ENCODE measurements around the gene CD46.
A peak's percentile ranks its signal among the peaks of the same experiment; 100 is the strongest.
"Not testable (repeated sequence)": the region's sequence is repeated elsewhere in the genome, so short reads cannot be mapped to it uniquely, and the experiment has no call there.

Gene CD46

DNA sequence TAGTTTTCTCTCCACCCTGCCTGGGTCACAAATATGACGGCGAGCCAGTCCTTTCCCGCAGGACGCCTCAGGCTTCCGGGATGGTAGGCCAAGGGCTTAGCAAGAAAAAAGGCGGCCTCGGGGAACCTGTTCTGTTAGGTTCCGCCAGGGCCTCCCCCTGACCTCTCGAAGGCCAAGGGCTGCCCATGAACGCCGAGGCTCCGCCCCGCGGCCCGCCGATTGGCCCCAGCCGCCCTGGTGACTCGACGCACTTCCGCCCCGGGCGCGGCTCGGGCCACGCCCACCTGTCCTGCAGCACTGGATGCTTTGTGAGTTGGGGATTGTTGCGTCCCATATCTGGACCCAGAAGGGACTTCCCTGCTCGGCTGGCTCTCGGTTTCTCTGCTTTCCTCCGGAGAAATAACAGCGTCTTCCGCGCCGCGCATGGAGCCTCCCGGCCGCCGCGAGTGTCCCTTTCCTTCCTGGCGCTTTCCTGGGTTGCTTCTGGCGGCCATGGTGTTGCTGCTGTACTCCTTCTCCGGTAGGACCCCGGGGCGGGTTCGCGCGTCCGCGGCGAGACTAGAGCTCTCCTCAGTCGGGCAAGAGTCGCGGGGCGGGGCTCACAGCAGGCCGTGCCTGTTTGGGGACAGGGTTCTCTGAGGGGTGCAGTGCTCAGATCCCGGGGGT is at the start of gene CD46:
TSS of gene CD46 (plus strand) at position 265 of the 666 bp plus-strand sequence. CDS start at position 424, 159 bp downstream.
- Histone ChIP-seq H3K4me3 (ENCODE audit: low read depth, low read length) (peak within 1 kb of the TSS; percentile 95), H3K27me3 (replicated peaks) (no peaks in the 10 kb centered on the region), H3K36me3 (replicated peaks) (no peaks in the 10 kb centered on the region), H3K27ac (peak within 1 kb of the TSS; percentile 63)
- in situ Hi-C loops (cut with HindIII; ENCODE audit: low pct_ligation_motif_present, low sequenced_read_pairs) = no loop called here
- DNase-seq = peak; percentile 87
- TF ChIP-seq, protein P1, sequence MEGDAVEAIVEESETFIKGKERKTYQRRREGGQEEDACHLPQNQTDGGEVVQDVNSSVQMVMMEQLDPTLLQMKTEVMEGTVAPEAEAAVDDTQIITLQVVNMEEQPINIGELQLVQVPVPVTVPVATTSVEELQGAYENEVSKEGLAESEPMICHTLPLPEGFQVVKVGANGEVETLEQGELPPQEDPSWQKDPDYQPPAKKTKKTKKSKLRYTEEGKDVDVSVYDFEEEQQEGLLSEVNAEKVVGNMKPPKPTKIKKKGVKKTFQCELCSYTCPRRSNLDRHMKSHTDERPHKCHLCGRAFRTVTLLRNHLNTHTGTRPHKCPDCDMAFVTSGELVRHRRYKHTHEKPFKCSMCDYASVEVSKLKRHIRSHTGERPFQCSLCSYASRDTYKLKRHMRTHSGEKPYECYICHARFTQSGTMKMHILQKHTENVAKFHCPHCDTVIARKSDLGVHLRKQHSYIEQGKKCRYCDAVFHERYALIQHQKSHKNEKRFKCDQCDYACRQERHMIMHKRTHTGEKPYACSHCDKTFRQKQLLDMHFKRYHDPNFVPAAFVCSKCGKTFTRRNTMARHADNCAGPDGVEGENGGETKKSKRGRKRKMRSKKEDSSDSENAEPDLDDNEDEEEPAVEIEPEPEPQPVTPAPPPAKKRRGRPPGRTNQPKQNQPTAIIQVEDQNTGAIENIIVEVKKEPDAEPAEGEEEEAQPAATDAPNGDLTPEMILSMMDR (IDR thresholded peaks at IDR 0.05; ENCODE audit: low read depth, low read length, missing control alignments) = no peak

DNA sequence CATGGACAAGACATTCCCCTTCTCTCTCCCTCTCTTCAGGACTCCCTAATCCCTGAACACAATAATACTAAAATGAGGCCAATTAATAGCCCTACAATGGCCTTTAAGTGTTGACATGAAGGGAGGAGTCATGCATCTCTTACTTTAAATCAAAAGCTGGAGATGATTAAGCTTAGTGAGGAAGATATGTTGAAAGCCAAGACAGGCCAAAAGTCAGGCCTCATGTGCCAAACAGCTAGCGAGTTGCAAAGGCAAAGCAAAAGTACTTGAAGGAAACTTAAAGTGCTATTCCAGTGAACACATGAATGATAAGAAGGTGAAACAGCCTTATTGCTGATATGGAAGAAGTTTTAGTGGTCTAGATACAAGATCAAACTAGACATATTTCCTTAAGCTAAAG is 49.5 kb upstream of the CD46 start:
- no peak for DNase-seq
- in situ Hi-C loops (cut with HindIII; ENCODE audit: low pct_ligation_motif_present, low sequenced_read_pairs) = no loop called here
- H3K27ac ChIP-seq = no peak overlapping the region
- TF ChIP-seq, protein P1 (IDR thresholded peaks at IDR 0.05; ENCODE audit: low read depth, low read length, missing control alignments) = no peak
- H3K27me3 ChIP-seq (replicated peaks) = no peaks in the 10 kb centered on the region
- no peaks in the 10 kb centered on the region for H3K36me3 ChIP-seq (replicated peaks)
- H3K4me3 ChIP-seq (ENCODE audit: low read depth, low read length) = no peak overlapping the region

DNA sequence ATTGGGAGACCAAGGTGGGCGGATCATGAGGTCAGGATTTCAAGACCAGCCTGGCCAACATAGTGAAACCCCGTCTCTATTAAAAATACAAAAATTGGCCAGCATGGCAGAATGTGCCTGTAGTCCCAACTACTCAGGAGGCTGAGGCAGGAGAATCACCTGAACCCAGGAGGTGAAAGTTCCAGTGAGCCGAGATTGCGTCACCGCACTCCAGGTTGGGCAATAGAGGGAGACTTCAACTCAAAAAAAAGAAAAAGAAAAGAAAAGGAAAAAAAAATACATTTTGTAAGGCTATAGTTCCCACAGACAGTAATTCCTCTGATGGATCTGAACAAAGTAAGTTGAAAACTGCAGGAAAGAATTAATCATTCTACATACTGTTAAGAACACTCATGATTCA is 48.1 kb upstream of the CD46 start:
- H3K4me3 ChIP-seq (ENCODE audit: low read depth, low read length) = no peak overlapping the region
- in situ Hi-C loops (cut with HindIII; ENCODE audit: low pct_ligation_motif_present, low sequenced_read_pairs) = no loop called here
- H3K36me3 ChIP-seq (replicated peaks) = no peaks in the 10 kb centered on the region
- DNase-seq = no peak
- no peak overlapping the region for H3K27ac ChIP-seq
- H3K27me3 ChIP-seq (replicated peaks) = no peaks in the 10 kb centered on the region
- TF ChIP-seq, protein P1 (IDR thresholded peaks at IDR 0.05; ENCODE audit: low read depth, low read length, missing control alignments) = no peak

DNA sequence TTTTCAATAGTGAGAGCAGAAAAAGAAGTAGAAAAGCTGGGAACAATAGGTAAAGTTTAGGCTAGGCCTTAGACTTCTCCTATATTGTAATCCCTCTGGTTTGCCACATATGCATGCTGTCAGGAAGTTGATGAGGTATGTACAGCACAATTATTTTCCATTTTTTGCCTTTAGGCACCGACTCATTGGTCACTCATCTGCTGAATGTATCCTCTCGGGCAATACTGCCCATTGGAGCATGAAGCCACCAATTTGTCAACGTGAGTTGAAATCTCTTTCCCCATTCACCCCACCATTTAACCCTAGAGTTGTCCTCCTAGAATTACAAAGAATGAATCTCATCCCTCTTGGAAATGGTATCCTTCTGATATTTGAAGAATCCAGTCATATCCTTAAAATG is 43.9 kb upstream of the CD46 start:
- in situ Hi-C loops (cut with HindIII; ENCODE audit: low pct_ligation_motif_present, low sequenced_read_pairs); H3K36me3 ChIP-seq (replicated peaks); H3K27ac ChIP-seq; H3K27me3 ChIP-seq (replicated peaks); H3K4me3 ChIP-seq (ENCODE audit: low read depth, low read length): not testable (repeated sequence)
- DNase-seq = peak; percentile 6

DNA sequence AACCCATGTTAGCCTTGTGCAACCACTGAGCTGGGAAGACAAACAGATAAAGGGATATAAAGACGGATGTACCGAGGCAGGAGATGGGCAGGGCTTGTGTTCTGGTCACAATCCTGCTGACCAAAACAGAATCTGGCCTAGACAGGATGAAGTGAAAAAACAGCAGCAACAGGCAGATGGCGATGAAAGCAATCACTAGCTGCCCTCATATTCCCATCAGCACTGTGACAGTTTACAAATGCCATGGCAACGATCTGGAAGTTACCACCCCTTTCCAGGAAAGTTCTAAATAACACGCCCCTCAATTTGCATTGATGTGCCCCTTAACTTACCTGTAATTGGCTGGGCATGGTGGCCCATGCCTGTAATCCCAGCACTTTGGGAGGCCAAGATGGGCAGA is 40.6 kb upstream of the CD46 start:
- TF ChIP-seq, protein P1 (IDR thresholded peaks at IDR 0.05; ENCODE audit: low read depth, low read length, missing control alignments) = no peak
- Histone ChIP-seq H3K4me3 (ENCODE audit: low read depth, low read length) (no peak overlapping the region), H3K27ac (no peak overlapping the region), H3K36me3 (replicated peaks) (no peaks in the 10 kb centered on the region), H3K27me3 (replicated peaks) (no peaks in the 10 kb centered on the region)
- DNase-seq = peak; percentile 12
- in situ Hi-C loops (cut with HindIII; ENCODE audit: low pct_ligation_motif_present, low sequenced_read_pairs) = no loop called here

DNA sequence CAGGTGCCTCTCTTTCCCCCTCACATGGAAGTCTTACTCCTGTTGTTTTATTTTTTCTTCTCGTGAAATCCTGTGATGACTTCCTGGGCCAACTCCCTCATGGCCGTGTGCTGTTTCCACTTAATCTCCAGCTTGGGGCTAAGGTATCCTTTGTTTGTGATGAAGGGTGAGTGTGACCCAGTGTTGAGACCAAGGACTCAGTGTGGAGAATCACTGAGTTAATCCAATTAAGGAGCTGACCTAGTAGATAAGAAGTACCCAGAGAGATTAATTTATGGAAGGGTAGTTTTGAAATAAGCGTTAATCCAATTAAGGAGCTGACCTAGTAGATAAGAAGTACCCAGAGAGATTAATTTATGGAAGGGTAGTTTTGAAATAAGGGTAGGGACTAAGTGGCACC is 39.2 kb upstream of the CD46 start:
- H3K4me3 ChIP-seq (ENCODE audit: low read depth, low read length); DNase-seq; H3K27ac ChIP-seq; H3K36me3 ChIP-seq (replicated peaks); in situ Hi-C loops (cut with HindIII; ENCODE audit: low pct_ligation_motif_present, low sequenced_read_pairs); H3K27me3 ChIP-seq (replicated peaks): not testable (repeated sequence)

DNA sequence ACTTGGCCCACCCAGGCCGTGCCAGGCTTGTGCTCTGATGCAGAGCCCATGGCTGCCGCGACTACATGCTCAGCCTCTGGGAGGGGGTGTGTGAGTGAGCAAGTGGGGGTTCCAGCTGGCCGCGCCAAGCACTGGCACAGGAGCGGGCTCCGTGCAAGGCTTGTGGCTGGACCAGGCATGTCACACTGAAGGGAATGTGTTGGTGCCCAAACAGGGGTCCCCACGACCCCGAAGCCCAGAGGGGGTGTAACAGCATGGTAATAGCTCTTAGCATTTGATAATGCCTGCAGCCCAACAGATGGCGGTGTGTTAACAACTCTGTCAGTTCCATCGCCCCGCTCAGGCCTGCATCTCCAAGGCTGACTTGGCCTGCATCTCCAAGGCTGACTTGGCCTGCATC is 38.3 kb upstream of the CD46 start:
- no peaks in the 10 kb centered on the region for H3K27me3 ChIP-seq (replicated peaks)
- no peak overlapping the region for H3K27ac ChIP-seq
- H3K4me3 ChIP-seq (ENCODE audit: low read depth, low read length) = no peak overlapping the region
- TF ChIP-seq, protein P1 (IDR thresholded peaks at IDR 0.05; ENCODE audit: low read depth, low read length, missing control alignments) = no peak
- in situ Hi-C loops (cut with HindIII; ENCODE audit: low pct_ligation_motif_present, low sequenced_read_pairs) = no loop called here
- no peak for DNase-seq
- no peaks in the 10 kb centered on the region for H3K36me3 ChIP-seq (replicated peaks)

Measured in brain microvascular endothelial cell (primary cell).